A549 (cell line): ENCODE data around the gene ADAMTS2. TPM values are rescaled to one million over a fixed set of nuclear protein-coding genes. Genes with fewer than 3 reads are reported as not detected.

Experiments
- ATAC-seq, 2 experiments: fragments of 200-7000 bp in 1 of 2; fragments of >200 bp in 1 of 2; cut with Nextera tagmentation in 1 of 2; cut with Tn5 transposase in 1 of 2; 3 replicates each; pipeline versions ENCODE4 v1.8.0 to v1.9.1; 2018 to 2020; ENCODE audit warnings: mild to moderate bottlenecking in 1 of 2, moderate library complexity in 1 of 2
- CTCF ChIA-PET: fragments of 300-600 bp; sonication (Branson Sonifier 250); formaldehyde crosslinking; extraction: SDS; loops from one replicate; lab custom pipeline; 2021; ENCODE audit warnings: antibody characterized with exemption, inconsistent platforms; lab: Yijun Ruan, JAX
- POLR2A ChIA-PET: fragments of 350-600 bp; formaldehyde crosslinking; extraction: SDS; loops from one replicate; lab custom pipeline; 2021; ENCODE audit warnings: antibody characterized with exemption, inconsistent platforms; lab: Yijun Ruan, JAX
- DNase-seq, 2 experiments: peaks; one replicate each; pipeline versions ENCODE4 v3.0.0 to v3.0.0-alpha.2; 2011 to 2016; ENCODE audit warnings: low read depth in 1 of 2, low spot score in 1 of 2
- FAIRE-seq: peaks from 2 replicates; lab custom pipeline; 2011; peaks lifted over from hg19 to GRCh38; lab: Jason Lieb, UNC
- H3K27ac ChIP-seq, 2 experiments: fragments of >200 bp; sonication (Bioruptor Twin); formaldehyde crosslinking; 3 replicates each; pipeline ENCODE4 v1.5.1; 2016 to 2017
- H3K4me1 ChIP-seq: fragments of >200 bp; sonication (Bioruptor Twin); formaldehyde crosslinking; 3 replicates; pipeline ENCODE4 v1.6.1; 2016
- H3K4me2 ChIP-seq: fragments of >200 bp; sonication (Bioruptor Twin); formaldehyde crosslinking; 3 replicates; pipeline ENCODE4 v1.6.1; 2016
- H3K4me3 ChIP-seq: fragments of >200 bp; sonication (Bioruptor Twin); formaldehyde crosslinking; 3 replicates; pipeline ENCODE4 v1.5.1; 2016
- H3K9me3 ChIP-seq: fragments of >200 bp; sonication (Bioruptor Twin); formaldehyde crosslinking; 3 replicates; pipeline ENCODE4 v1.6.1; 2016
- BCL3 ChIP-seq: fragments of >200 bp; sonication (Bioruptor Twin); formaldehyde crosslinking; IDR thresholded peaks from 3 replicates; pipeline ENCODE4 v1.6.1; 2016
- BHLHE40 ChIP-seq: IDR thresholded peaks from 2 replicates; pipeline ENCODE4 v1.6.1; 2012; ENCODE audit warnings: low read depth, low read length, inconsistent platforms
- CBX2 ChIP-seq: fragments of 200-600 bp; sonication (generic); IDR thresholded peaks from 2 replicates; pipeline ENCODE4 v1.6.1; 2016; ENCODE audit warnings: low read depth, mild to moderate bottlenecking, borderline replicate concordance
- CEBPB ChIP-seq, 2 experiments: fragments of >200 bp in 1 of 2; sonication (Bioruptor Twin) in 1 of 2; formaldehyde crosslinking in 1 of 2; IDR thresholded peaks; 2 replicates each; pipeline ENCODE4 v1.6.1; 2012 to 2016
- CHD4 ChIP-seq: fragments of 200-600 bp; sonication (generic); IDR thresholded peaks from 2 replicates; pipeline ENCODE4 v1.6.1; 2016; ENCODE audit warnings: antibody characterized with exemption, mild to moderate bottlenecking, borderline replicate concordance
- EHMT2 ChIP-seq: fragments of 200-600 bp; sonication (generic); IDR thresholded peaks from 2 replicates; pipeline ENCODE4 v1.6.1; 2016; ENCODE audit warnings: antibody characterized with exemption, low read depth, mild to moderate bottlenecking, moderate library complexity
- EP300 ChIP-seq, 2 experiments: fragments of >200 bp; sonication (Bioruptor Twin); formaldehyde crosslinking; IDR thresholded peaks; 2 replicates in 1 of 2; 3 replicates in 1 of 2; pipeline ENCODE4 v1.6.1; 2016 to 2017
- ESRRA ChIP-seq: fragments of 150-350 bp; IDR thresholded peaks from 2 replicates; pipeline ENCODE4 v1.6.1; 2014; ENCODE audit warnings: mild to moderate bottlenecking, low read length, borderline replicate concordance
- FOSB ChIP-seq: fragments of 250-450 bp; sonication (Bioruptor Pico); IDR thresholded peaks from 2 replicates; pipeline ENCODE4 v1.5.0; 2020; ENCODE audit warnings: mild to moderate bottlenecking, moderate library complexity
- FOSL2 ChIP-seq, 2 experiments: fragments of 450-650 bp in 1 of 2; fragments of >200 bp in 1 of 2; sonication (Bioruptor Twin) in 1 of 2; formaldehyde crosslinking; IDR thresholded peaks; 2 replicates each; pipeline versions ENCODE4 v1.5.0 to v1.6.1; 2016 to 2020; ENCODE audit warnings: mild to moderate bottlenecking in 1 of 2, moderate library complexity in 1 of 2
- FOXS1 ChIP-seq: fragments of 250-450 bp; sonication (Bioruptor Pico); IDR thresholded peaks from 2 replicates; pipeline ENCODE4 v1.5.0; 2020; ENCODE audit warnings: mild to moderate bottlenecking, moderate library complexity
- GATA3 ChIP-seq: IDR thresholded peaks from 2 replicates; pipeline ENCODE4 v1.6.1; 2012; ENCODE audit warnings: borderline replicate concordance
- JUN ChIP-seq, 2 experiments: fragments of >200 bp; sonication (Bioruptor Twin); formaldehyde crosslinking; IDR thresholded peaks; 2 replicates in 1 of 2; 3 replicates in 1 of 2; pipeline ENCODE4 v1.6.1; 2016 to 2017
- JUNB ChIP-seq: fragments of >200 bp; sonication (Bioruptor Twin); formaldehyde crosslinking; IDR thresholded peaks from 2 replicates; pipeline ENCODE4 v1.6.1; 2016
- KDM1A ChIP-seq: fragments of 200-600 bp; sonication (generic); IDR thresholded peaks from 2 replicates; pipeline ENCODE4 v1.6.1; 2016; ENCODE audit warnings: low read depth, mild to moderate bottlenecking
- KDM5A ChIP-seq: fragments of 200-600 bp; sonication (generic); IDR thresholded peaks from 2 replicates; pipeline ENCODE4 v1.6.1; 2016; ENCODE audit warnings: antibody characterized with exemption, mild to moderate bottlenecking
- MAFK ChIP-seq: fragments of 450-650 bp; IDR thresholded peaks from 2 replicates; pipeline ENCODE4 v1.6.1; 2014; ENCODE audit not compliant: partially characterized antibody
- NPAS2 ChIP-seq: fragments of 250-450 bp; sonication (Bioruptor Pico); IDR thresholded peaks from 2 replicates; pipeline ENCODE4 v1.8.0; 2022; ENCODE audit warnings: mild to moderate bottlenecking, moderate library complexity, borderline replicate concordance
- POLR2A ChIP-seq: IDR thresholded peaks from 2 replicates; pipeline ENCODE4 v1.6.1; 2012; ENCODE audit warnings: mild to moderate bottlenecking, low read length
- RAD21 ChIP-seq, 2 experiments: fragments of >200 bp in 1 of 2; sonication (Bioruptor Twin) in 1 of 2; formaldehyde crosslinking in 1 of 2; IDR thresholded peaks in 1 of 2; conservative IDR thresholded peaks in 1 of 2; 2 replicates in 1 of 2; 3 replicates in 1 of 2; pipeline ENCODE4 v1.6.1; 2012 to 2018; ENCODE audit warnings: inconsistent platforms in 1 of 2
- RARB ChIP-seq: fragments of 250-450 bp; sonication (Bioruptor Pico); IDR thresholded peaks from 2 replicates; pipeline ENCODE4 v1.8.0; 2021; ENCODE audit warnings: mild to moderate bottlenecking, moderate library complexity
- RCOR1 ChIP-seq: fragments of 150-350 bp; IDR thresholded peaks from 2 replicates; pipeline ENCODE4 v1.6.1; 2014; ENCODE audit warnings: antibody characterized with exemption, low read length, low read depth
- SREBF2 ChIP-seq: fragments of 450-650 bp; IDR thresholded peaks from 2 replicates; pipeline ENCODE4 v1.6.1; 2014; ENCODE audit warnings: mild to moderate bottlenecking, moderate library complexity
- ZFP36 ChIP-seq: fragments of 450-650 bp; IDR thresholded peaks from 2 replicates; pipeline ENCODE4 v1.6.1; 2014; ENCODE audit warnings: borderline replicate concordance; ENCODE audit not compliant: partially characterized antibody
- ZSCAN20 ChIP-seq: fragments of 250-450 bp; sonication (Bioruptor Pico); IDR thresholded peaks from 2 replicates; pipeline ENCODE4 v1.8.0; 2022; ENCODE audit warnings: mild to moderate bottlenecking, moderate library complexity
- WGBS: methylation state at CpG from one replicate; pipeline ENCODE4 v1.1.6; 2017; ENCODE audit errors: missing lambda C conversion rate; 5-methylcytosine and 5-hydroxymethylcytosine counted together
- polyA plus RNA-seq, 4 experiments: library from polyadenylated mRNA; depleted of rRNA in 3 of 4; stranded (reverse); fragments of >200 nt; fragmentation: RNase III in 1 of 4; extraction: RNeasy Plus Mini Kit Qiagen cat#74134 plus additional on column Dnase treatment in 1 of 4; gene quantifications; 2 replicates in 3 of 4; 3 replicates in 1 of 4; pipeline ENCODE4 v1.2.3, GENCODE V29; 2011 to 2017
- TF ChIP-seq, protein P1 (sequence below): fragments of 250-450 bp; sonication (Bioruptor Pico); IDR thresholded peaks from 2 replicates; pipeline ENCODE4 v1.5.0; 2020; ENCODE audit warnings: low read depth, mild to moderate bottlenecking, moderate library complexity
- TF ChIP-seq, protein P2 (sequence below): fragments of 200-600 bp; sonication (generic); IDR thresholded peaks from 2 replicates; pipeline ENCODE4 v1.6.1; 2016; ENCODE audit warnings: antibody characterized with exemption, mild to moderate bottlenecking, moderate library complexity

ADAMTS2 gene
- polyA plus RNA-seq, 2 of the 4 experiments (the other 2 are of a cell fraction) = not detected

DNA sequence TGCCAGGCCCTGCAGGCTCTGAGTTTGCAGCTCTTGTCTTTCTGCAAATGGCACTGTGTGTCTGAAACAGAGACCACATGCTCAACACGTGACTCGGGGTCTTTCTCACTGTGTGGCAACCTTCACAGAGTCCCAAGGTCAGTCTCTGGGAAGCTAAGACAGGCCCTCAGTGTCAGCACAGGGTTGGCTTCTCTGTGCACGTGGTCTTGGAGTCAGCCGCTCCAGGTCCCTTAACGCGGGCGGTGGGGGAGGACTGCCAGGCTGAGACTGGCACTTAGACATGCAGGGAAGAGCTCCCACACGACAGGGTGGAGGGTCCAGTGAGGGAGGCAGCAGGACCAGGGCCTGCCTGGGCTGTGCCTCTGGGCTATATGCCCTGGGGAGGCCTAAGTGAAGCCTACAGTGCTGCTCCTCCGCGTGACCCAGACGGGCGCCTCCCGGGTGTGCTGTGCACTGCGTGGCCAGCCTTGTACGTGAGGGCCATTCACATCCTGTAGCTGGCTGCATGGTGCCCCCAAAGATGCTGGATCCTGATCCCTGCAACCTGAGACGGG is 76.8 kb downstream of the ADAMTS2 start:
- WGBS = 48% methylated on average over 16 of the region's 16 CpGs
- H3K4me1 ChIP-seq = no peaks in the 10 kb centered on the region
- H3K4me3 ChIP-seq = no peak overlapping the region
- POLR2A ChIA-PET = no interaction called here
- DNase-seq (no peak), FAIRE-seq (no peak), ATAC-seq (no peak)
- CTCF ChIA-PET = interaction anchor here (0.7 kb wide), 1 partner anchor 903 kb away, joined by 3 read pairs; no protein-coding TSS in a partner anchor
- H3K27ac ChIP-seq = no peak overlapping the region
- H3K9me3 ChIP-seq = peaks cover 11% of the 10 kb centered on the region; the same call in 2 of the 3 replicates
- H3K4me2 ChIP-seq = no peak overlapping the region
- TF ChIP-seq GATA3 (no peak), FOXS1 (CRISPR knock-in tag) (no peak), EP300 (IDR thresholded peaks at IDR 0.05) (no peak), CEBPB (IDR thresholded peaks at IDR 0.05) (no peak), KDM5A (no peak), KDM1A (no peak), NPAS2 (CRISPR knock-in tag) (no peak), BHLHE40 (no peak), EHMT2 (no peak), JUNB (no peak), SREBF2 (no peak), BCL3 (no peak), POLR2A (no peak), ZFP36 (no peak)
- TF ChIP-seq, protein P1, sequence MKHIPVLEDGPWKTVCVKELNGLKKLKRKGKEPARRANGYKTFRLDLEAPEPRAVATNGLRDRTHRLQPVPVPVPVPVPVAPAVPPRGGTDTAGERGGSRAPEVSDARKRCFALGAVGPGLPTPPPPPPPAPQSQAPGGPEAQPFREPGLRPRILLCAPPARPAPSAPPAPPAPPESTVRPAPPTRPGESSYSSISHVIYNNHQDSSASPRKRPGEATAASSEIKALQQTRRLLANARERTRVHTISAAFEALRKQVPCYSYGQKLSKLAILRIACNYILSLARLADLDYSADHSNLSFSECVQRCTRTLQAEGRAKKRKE (CRISPR knock-in tag) = no peak

DNA sequence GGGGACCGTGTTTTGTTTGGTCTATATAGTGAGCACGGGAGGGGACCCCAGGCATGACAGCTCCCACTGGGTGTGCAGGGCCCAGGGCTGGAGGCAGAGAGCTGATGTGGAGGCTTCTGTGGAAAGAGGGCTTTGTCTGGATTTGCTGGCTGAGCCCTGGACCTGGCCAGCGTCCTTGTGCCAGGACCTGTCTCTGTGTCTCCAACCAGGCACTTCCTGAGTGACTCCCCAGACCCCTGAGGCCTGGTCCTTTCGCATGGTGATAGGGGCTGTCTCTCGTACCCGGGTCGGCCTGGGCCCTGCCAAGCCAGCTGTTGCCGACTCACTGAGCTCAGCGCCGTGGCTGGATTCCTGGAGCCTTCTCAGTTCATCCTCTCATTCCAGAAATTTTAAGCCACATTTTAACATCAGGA is 77.6 kb downstream of the ADAMTS2 start:
- Histone ChIP-seq H3K27ac (no peak overlapping the region), H3K4me1 (no peaks in the 10 kb centered on the region), H3K4me3 (no peak overlapping the region), H3K4me2 (no peak overlapping the region), H3K9me3 (peaks cover 11% of the 10 kb centered on the region; the same call in 2 of the 3 replicates)
- DNase-seq = no peak
- TF ChIP-seq NPAS2 (CRISPR knock-in tag) = no peak
- TF ChIP-seq, all 56 proteins: peak for 0
- FAIRE-seq (no peak), ATAC-seq (no peak)
- POLR2A ChIA-PET = no interaction called here
- WGBS = 29% methylated on average over 9 of the region's 10 CpGs
- CTCF ChIA-PET = no interaction called here

DNA sequence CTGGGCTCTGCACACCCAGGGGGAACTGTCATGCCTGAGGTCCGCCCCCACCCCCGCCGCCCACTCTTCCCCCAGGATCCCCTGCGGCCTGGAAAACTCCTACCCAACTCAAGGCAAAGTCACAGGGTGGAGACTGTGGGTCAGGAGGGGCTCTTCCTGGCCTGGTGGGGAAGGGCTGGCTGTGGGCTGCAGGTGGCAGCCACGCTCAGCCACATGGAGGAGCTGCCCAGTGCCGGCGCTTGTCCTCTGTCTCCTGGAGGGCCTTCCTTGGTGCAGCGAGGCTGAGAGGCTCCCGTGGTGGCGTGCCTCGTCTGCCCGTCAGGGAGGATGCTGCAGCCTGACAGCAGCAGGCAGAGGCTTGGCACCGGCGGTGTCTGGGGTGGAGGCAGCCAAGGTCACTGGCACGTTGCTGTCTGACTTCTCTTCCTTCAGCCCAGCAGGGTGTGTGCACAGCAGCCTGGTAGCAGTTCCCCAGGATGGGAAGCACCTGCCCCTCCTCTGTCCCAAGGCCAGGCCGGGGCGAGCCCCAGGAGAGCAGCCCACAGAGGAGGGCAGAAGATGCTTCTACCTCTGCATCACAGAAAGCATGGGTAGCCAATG is 78.1 kb downstream of the ADAMTS2 start:
- H3K27ac ChIP-seq = no peak overlapping the region
- WGBS = 30% methylated on average over 2 of the region's 17 CpGs
- ATAC-seq (no peak), FAIRE-seq (no peak), DNase-seq (no peak)
- CTCF ChIA-PET = interaction anchor here (0.5 to 1.4 kb wide), 3 partner anchors 14 to 564 kb away, joined by 3 read pairs; no protein-coding TSS in a partner anchor
- H3K4me3 ChIP-seq = no peak overlapping the region
- no peaks in the 10 kb centered on the region for H3K4me1 ChIP-seq
- POLR2A ChIA-PET = no interaction called here
- no peak overlapping the region for H3K4me2 ChIP-seq
- H3K9me3 ChIP-seq = peaks cover 11% of the 10 kb centered on the region; the same call in 2 of the 3 replicates
- TF ChIP-seq CHD4 (no peak), JUN (IDR thresholded peaks at IDR 0.05) (no peak), GATA3 (no peak), RARB (CRISPR knock-in tag) (no peak), ZSCAN20 (CRISPR knock-in tag) (no peak), CBX2 (no peak), RCOR1 (no peak), NPAS2 (CRISPR knock-in tag) (no peak), FOSL2 (IDR thresholded peaks at IDR 0.05) (no peak), FOSL2 (CRISPR knock-in tag; IDR thresholded peaks at IDR 0.05) (no peak), MAFK (no peak), RAD21 (conservative IDR thresholded peaks at IDR 0.05 in 1 of 2, IDR thresholded peaks at IDR 0.05 in 1 of 2) (no peak), KDM5A (no peak), FOSB (CRISPR knock-in tag) (no peak), ESRRA (no peak), SREBF2 (no peak)
- TF ChIP-seq, protein P2, sequence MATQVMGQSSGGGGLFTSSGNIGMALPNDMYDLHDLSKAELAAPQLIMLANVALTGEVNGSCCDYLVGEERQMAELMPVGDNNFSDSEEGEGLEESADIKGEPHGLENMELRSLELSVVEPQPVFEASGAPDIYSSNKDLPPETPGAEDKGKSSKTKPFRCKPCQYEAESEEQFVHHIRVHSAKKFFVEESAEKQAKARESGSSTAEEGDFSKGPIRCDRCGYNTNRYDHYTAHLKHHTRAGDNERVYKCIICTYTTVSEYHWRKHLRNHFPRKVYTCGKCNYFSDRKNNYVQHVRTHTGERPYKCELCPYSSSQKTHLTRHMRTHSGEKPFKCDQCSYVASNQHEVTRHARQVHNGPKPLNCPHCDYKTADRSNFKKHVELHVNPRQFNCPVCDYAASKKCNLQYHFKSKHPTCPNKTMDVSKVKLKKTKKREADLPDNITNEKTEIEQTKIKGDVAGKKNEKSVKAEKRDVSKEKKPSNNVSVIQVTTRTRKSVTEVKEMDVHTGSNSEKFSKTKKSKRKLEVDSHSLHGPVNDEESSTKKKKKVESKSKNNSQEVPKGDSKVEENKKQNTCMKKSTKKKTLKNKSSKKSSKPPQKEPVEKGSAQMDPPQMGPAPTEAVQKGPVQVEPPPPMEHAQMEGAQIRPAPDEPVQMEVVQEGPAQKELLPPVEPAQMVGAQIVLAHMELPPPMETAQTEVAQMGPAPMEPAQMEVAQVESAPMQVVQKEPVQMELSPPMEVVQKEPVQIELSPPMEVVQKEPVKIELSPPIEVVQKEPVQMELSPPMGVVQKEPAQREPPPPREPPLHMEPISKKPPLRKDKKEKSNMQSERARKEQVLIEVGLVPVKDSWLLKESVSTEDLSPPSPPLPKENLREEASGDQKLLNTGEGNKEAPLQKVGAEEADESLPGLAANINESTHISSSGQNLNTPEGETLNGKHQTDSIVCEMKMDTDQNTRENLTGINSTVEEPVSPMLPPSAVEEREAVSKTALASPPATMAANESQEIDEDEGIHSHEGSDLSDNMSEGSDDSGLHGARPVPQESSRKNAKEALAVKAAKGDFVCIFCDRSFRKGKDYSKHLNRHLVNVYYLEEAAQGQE = no peak
- TF ChIP-seq, protein P1 (CRISPR knock-in tag) = no peak
